K562 (cell line): ENCODE data around the gene CDKN2AIP. TPM values are rescaled to one million over a fixed set of nuclear protein-coding genes. Genes with fewer than 3 reads are reported as not detected.

Experiments
- ATAC-seq: fragments of 200-7000 bp; cut with Tn5 transposase; 3 replicates; pipeline ENCODE4 v1.9.1; 2020; ENCODE audit warnings: moderate library complexity
- BruUV-seq: library from RNA; stranded (reverse); fragments of 400-500 nt; replicated peaks from 2 replicates; lab custom pipeline; 2021; lab: Mats Ljungman, UMichigan
- CTCF ChIA-PET: fragments of 300-600 bp; formaldehyde crosslinking; extraction: SDS; loops from one replicate; lab custom pipeline; 2021; ENCODE audit warnings: low intra/inter-chr PET ratio; lab: Yijun Ruan, JAX
- POLR2A ChIA-PET: fragments of 300-600, 350-650 bp; sonication (Branson Sonifier 250); formaldehyde crosslinking; extraction: SDS; loops from one replicate; lab custom pipeline; 2021; ENCODE audit warnings: antibody characterized with exemption, inconsistent platforms; lab: Yijun Ruan, JAX
- DNase-seq, 4 experiments: peaks; one replicate each; pipeline versions ENCODE4 v3.0.0 to v3.0.0-alpha.2; 2011 to 2018; ENCODE audit warnings: low spot score in 3 of 4, mixed read lengths in 3 of 4; ENCODE audit errors: extremely low read depth in 1 of 4
- FAIRE-seq: peaks from 2 replicates; lab custom pipeline; 2011; peaks lifted over from hg19 to GRCh38; lab: Jason Lieb, UNC
- H2AFZ ChIP-seq: 2 replicates; pipeline ENCODE4 v1.6.0; 2011; ENCODE audit warnings: low read depth, low read length, control low read depth, inconsistent platforms
- H3K27ac ChIP-seq: fragments of 200-600 bp; 3 replicates; pipeline ENCODE4 v1.8.0; 2011; ENCODE audit warnings: low read depth, mild to moderate bottlenecking, control low read depth, inconsistent platforms, low read length, moderate library complexity, mixed read lengths; ENCODE audit errors: extremely low read depth
- H3K27me3 ChIP-seq, 2 experiments: fragments of 300-600 bp in 1 of 2; 2 replicates in 1 of 2; 3 replicates in 1 of 2; pipeline versions ENCODE4 v1.6.0 to v1.8.0; 2011; ENCODE audit warnings: inconsistent platforms in 2 of 2, low read length in 2 of 2, mild to moderate bottlenecking in 1 of 2, mixed read lengths in 1 of 2, moderate library complexity in 1 of 2; ENCODE audit not compliant: control insufficient read depth in 2 of 2, insufficient read depth in 2 of 2
- H3K36me3 ChIP-seq: fragments of 300-600 bp; 3 replicates; pipeline ENCODE4 v1.8.0; 2011; ENCODE audit warnings: mild to moderate bottlenecking, low read length, inconsistent platforms; ENCODE audit not compliant: control insufficient read depth, insufficient read depth
- H3K4me1 ChIP-seq, 2 experiments: fragments of 200-600 bp in 1 of 2; replicated peaks in 1 of 2; 2 replicates in 1 of 2; 3 replicates in 1 of 2; pipeline versions ENCODE4 v1.5.1 to v1.8.0; 2011; ENCODE audit warnings: inconsistent platforms in 2 of 2, low read length in 2 of 2, mild to moderate bottlenecking in 1 of 2, mixed read lengths in 1 of 2, moderate library complexity in 1 of 2; ENCODE audit not compliant: control insufficient read depth in 2 of 2, insufficient read depth in 2 of 2
- H3K4me2 ChIP-seq: 2 replicates; pipeline ENCODE4 v1.6.1; 2011; ENCODE audit warnings: low read length, control low read depth, inconsistent platforms, mixed read lengths; ENCODE audit not compliant: insufficient read depth
- H3K4me3 ChIP-seq: fragments of 200-600 bp; sonication (generic), shearing (Covaris generic); 2 replicates; pipeline ENCODE4 v1.5.1; 2016; ENCODE audit warnings: control low read depth, inconsistent platforms
- H3K79me2 ChIP-seq: fragments of 200-600 bp; 3 replicates; pipeline ENCODE4 v1.8.0; 2011; ENCODE audit warnings: low read length, inconsistent platforms; ENCODE audit not compliant: control insufficient read depth, insufficient read depth
- H3K9ac ChIP-seq, 2 experiments: 2 replicates each; pipeline versions ENCODE4 v1.6.0 to v1.6.1; 2011; ENCODE audit warnings: low read depth in 2 of 2, low read length in 2 of 2, control low read depth in 1 of 2, inconsistent platforms in 1 of 2, mild to moderate bottlenecking in 1 of 2, mixed read lengths in 1 of 2; ENCODE audit not compliant: insufficient read depth in 1 of 2
- H3K9me1 ChIP-seq: one replicate; pipeline ENCODE4 v1.6.0; 2011; ENCODE audit warnings: inconsistent platforms, mild to moderate bottlenecking, low read length, moderate library complexity; ENCODE audit not compliant: control insufficient read depth, insufficient read depth
- H3K9me3 ChIP-seq: replicated peaks from 2 replicates; pipeline ENCODE4 v1.5.1; 2011; ENCODE audit warnings: low read depth, low read length, inconsistent platforms; ENCODE audit not compliant: control insufficient read depth, insufficient read depth
- H4K20me1 ChIP-seq: replicated peaks from 2 replicates; pipeline ENCODE4 v1.6.1; 2011; ENCODE audit warnings: low read length, inconsistent platforms, mixed read lengths; ENCODE audit not compliant: control insufficient read depth, insufficient read depth
- NCOA1 ChIP-seq: fragments of 450-650 bp; IDR thresholded peaks from 2 replicates; pipeline ENCODE4 v1.6.1; 2016; ENCODE audit warnings: low read depth
- PML ChIP-seq: IDR thresholded peaks from 2 replicates; pipeline ENCODE4 v1.6.1; 2012; ENCODE audit warnings: low read length, inconsistent platforms
- SAP30 ChIP-seq: fragments of 200-600 bp; sonication (generic); IDR thresholded peaks from 2 replicates; pipeline ENCODE4 v1.6.1; 2012; ENCODE audit warnings: borderline replicate concordance, low read depth, mild to moderate bottlenecking, moderate library complexity, low read length, control low read depth, inconsistent platforms; ENCODE audit not compliant: insufficient read depth, poor library complexity, severe bottlenecking
- SIRT6 ChIP-seq: IDR thresholded peaks from one replicate; pipeline ENCODE4 v1.6.1; 2012; ENCODE audit warnings: low read depth, mild to moderate bottlenecking, control low read depth, inconsistent platforms, low read length, moderate library complexity
- SOX6 ChIP-seq: fragments of 450-650 bp; IDR thresholded peaks from 2 replicates; pipeline ENCODE4 v1.6.1; 2014; ENCODE audit warnings: mild to moderate bottlenecking
- SREBF2 ChIP-seq: sonication (generic); formaldehyde crosslinking; IDR thresholded peaks from 2 replicates; pipeline ENCODE4 v1.4.0; 2020; ENCODE audit warnings: mild to moderate bottlenecking, missing genetic modification reagents
- WGBS: fragments of 100-300 bp; shearing (Covaris generic); methylation state at CpG from one replicate; pipeline ENCODE4 v1.1.6; 2016; ENCODE audit warnings: low coverage, mixed read lengths; ENCODE audit not compliant: insufficient coverage; ENCODE audit errors: missing lambda C conversion rate; 5-methylcytosine and 5-hydroxymethylcytosine counted together
- in situ Hi-C: fragments of 300-500 bp; cut with MboI; formaldehyde crosslinking; loops from 4 replicates; pipeline ENCODE4 v1.15.0; 2018; ENCODE audit warnings: inconsistent platforms, mixed read lengths
- intact Hi-C: fragments of 100-400 bp; cut with micrococcal nuclease; formaldehyde crosslinking; loops from 2 replicates; pipeline ENCODE4 v1.14.2; 2022
- polyA plus RNA-seq, 8 experiments: library from polyadenylated mRNA; depleted of rRNA in 4 of 8; stranded (reverse) in 5 of 8; unstranded in 3 of 8; fragments of >200 nt; fragmentation: Nextera tagmentation in 2 of 8; fragmentation: Illumina TruSeq in 1 of 8; extraction: Ambion mirVana in 2 of 8; extraction: Trizol in 1 of 8; gene quantifications; 2 replicates each; pipeline versions ENCODE4 v1.2.1 to v1.2.3, GENCODE V29; 2011 to 2014; ENCODE audit warnings: inconsistent platforms in 1 of 8, missing spikeins in 1 of 8
- total RNA-seq, 7 experiments: library from RNA; depleted of rRNA in 6 of 7; stranded (reverse); fragments of >200 nt in 6 of 7; fragmentation: Illumina TruSeq in 2 of 7; extraction: Trizol in 2 of 7; gene quantifications; 2 replicates each; pipeline versions ENCODE4 v1.2.1 to v1.2.3, GENCODE V29; 2011 to 2021; ENCODE audit warnings: low replicate concordance in 1 of 7

Gene CDKN2AIP
- total and polyA plus RNA-seq, 9 of the 15 experiments (the other 6 are each of a cell fraction or from before 2014, with no cell fraction given): 5.9 to 22.0 (median 19.7) TPM

GRCh38 chr4:183449193-183449882 is 4.9 kb downstream of the CDKN2AIP start:
- H3K9me3 ChIP-seq: no peaks in the 10 kb centered on the region
- H3K36me3 ChIP-seq: peaks cover 63% of the 10 kb centered on the region
- H3K9me1 ChIP-seq: peaks cover 3% of the 10 kb centered on the region
- ChIA-PET CTCF (no interaction called here), POLR2A (no interaction called here)
- H3K4me1 ChIP-seq: peaks cover 5 to 13% of the 10 kb centered on the region in 2 experiments; a peak in 4 of 5 replicates
- no peak overlapping the region for H2AFZ ChIP-seq
- ATAC-seq: no peak
- no TSS peak for BruUV-seq
- 81% methylated on average over 5 of the region's 5 CpGs for WGBS
- no peak overlapping the region for H3K27ac ChIP-seq
- peaks cover 32% of the 10 kb centered on the region for H3K79me2 ChIP-seq
- TF ChIP-seq SAP30 (no peak), SREBF2 (CRISPR knock-in tag) (no peak), PML (no peak)
- in situ Hi-C loops (no loop called here), intact Hi-C loops (no loop called here)
- no peaks in the 10 kb centered on the region for H4K20me1 ChIP-seq
- FAIRE-seq: no peak
- H3K4me3 ChIP-seq: no peak overlapping the region
- H3K9ac ChIP-seq: no peak overlapping the region
- no peak overlapping the region for H3K4me2 ChIP-seq
- H3K27me3 ChIP-seq: no peaks in the 10 kb centered on the region
- no peak for DNase-seq

GRCh38 chr4:183450108-183450507 is 5.7 kb downstream of the CDKN2AIP start:
- Histone ChIP-seq H2AFZ (no peak overlapping the region), H3K4me3 (no peak overlapping the region), H3K36me3 (peaks cover 63% of the 10 kb centered on the region), H3K27ac (no peak overlapping the region), H3K4me1 (peaks cover 5 to 7% of the 10 kb centered on the region in 2 experiments; a peak in 4 of 5 replicates), H3K9me3 (no peaks in the 10 kb centered on the region), H3K9ac (no peak overlapping the region), H3K9me1 (peaks cover 3% of the 10 kb centered on the region), H4K20me1 (no peaks in the 10 kb centered on the region), H3K79me2 (peaks cover 26% of the 10 kb centered on the region), H3K4me2 (no peak overlapping the region), H3K27me3 (no peaks in the 10 kb centered on the region)
- in situ Hi-C loops: loop anchor here (25.0 kb wide), 1 partner anchor 712 kb away; no protein-coding TSS in a partner anchor
- ATAC-seq (no peak), DNase-seq (no peak), FAIRE-seq (no peak)
- BruUV-seq: no TSS peak
- 100% methylated on average over 1 of the region's 1 CpG for WGBS
- TF ChIP-seq SOX6 (no peak), SIRT6 (no peak), NCOA1 (no peak)
- intact Hi-C loops: no loop called here
- POLR2A ChIA-PET: no interaction called here
- CTCF ChIA-PET: no interaction called here
